IgD-negative memory B cell (primary cell): ENCODE results near the gene KCNQ1. TPM values are rescaled to one million over a fixed set of nuclear protein-coding genes. Genes with fewer than 3 reads are reported as not detected.

ENCODE experiments used
- H3K27ac Mint-ChIP-seq, 3 donors: one replicate each; pipeline ENCODE4 v1.8.0; 2020 to 2022; ENCODE audit warnings: mild to moderate bottlenecking in 3 of 3, mixed read lengths in 3 of 3, moderate library complexity in 1 of 3
- H3K27me3 Mint-ChIP-seq: one replicate; pipeline ENCODE4 v1.8.0; 2021; ENCODE audit warnings: mixed read lengths
- H3K36me3 Mint-ChIP-seq: one replicate; pipeline ENCODE4 v1.8.0; 2020; ENCODE audit warnings: mild to moderate bottlenecking, mixed read lengths
- H3K4me1 Mint-ChIP-seq, 3 donors: one replicate each; pipeline ENCODE4 v1.8.0; 2020 to 2022; ENCODE audit warnings: mixed read lengths in 3 of 3, mild to moderate bottlenecking in 1 of 3
- H3K4me3 Mint-ChIP-seq, 4 donors: one replicate each; pipeline ENCODE4 v1.8.0; 2020 to 2022; ENCODE audit warnings: mild to moderate bottlenecking in 4 of 4, mixed read lengths in 4 of 4, moderate library complexity in 3 of 4
- H3K9me3 Mint-ChIP-seq, 3 donors: one replicate each; pipeline ENCODE4 v1.8.0; 2020 to 2021; ENCODE audit warnings: mixed read lengths in 3 of 3, mild to moderate bottlenecking in 1 of 3
- polyA plus RNA-seq: library from polyadenylated mRNA; unstranded; fragments of 300-500 nt; fragmentation: Illumina TruSeq; gene quantifications from one replicate; pipeline ENCODE4 v1.2.3, GENCODE V29; 2021

The KCNQ1 gene
- polyA plus RNA-seq, 1 donor from 2014 or later: 20.5 TPM

GRCh38 chr11:2655834-2656622 is 211.2 kb downstream of the KCNQ1 start:
- Mint-ChIP-seq H3K4me1 (peaks cover 0 to 2% (median 0%) of the 10 kb centered on the region in 3 donors), H3K36me3 (peaks cover 33% of the 10 kb centered on the region), H3K4me3 (peak overlapping the region in 1 of 4 donors; percentile 70), H3K27me3 (no peaks in the 10 kb centered on the region), H3K9me3 (peaks cover 3 to 8% (median 4%) of the 10 kb centered on the region in 3 donors), H3K27ac (no peak overlapping the region)

- Mint-ChIP-seq H3K4me1 (peaks cover 0 to 2% (median 0%) of the 10 kb centered on the region in 3 donors), H3K27me3 (no peaks in the 10 kb centered on the region), H3K4me3 (no peak overlapping the region), H3K9me3 (peaks cover 0 to 10% (median 2%) of the 10 kb centered on the region in 3 donors), H3K36me3 (peaks cover 33% of the 10 kb centered on the region), H3K27ac (no peak overlapping the region)
Measured at GRCh38 chr11:2656859-2657258, 212.1 kb downstream of the KCNQ1 start.

GRCh38 chr11:2657697-2658284 is 213.0 kb downstream of the KCNQ1 start:
- Mint-ChIP-seq H3K4me3 (no peak overlapping the region), H3K4me1 (peaks cover 0 to 2% (median 0%) of the 10 kb centered on the region in 3 donors), H3K36me3 (peaks cover 32% of the 10 kb centered on the region), H3K27ac (no peak overlapping the region), H3K27me3 (no peaks in the 10 kb centered on the region), H3K9me3 (peaks cover 0 to 10% (median 0%) of the 10 kb centered on the region in 3 donors)

- Mint-ChIP-seq H3K4me3 (no peak overlapping the region), H3K9me3 (peaks cover 0 to 10% (median 0%) of the 10 kb centered on the region in 3 donors), H3K27me3 (no peaks in the 10 kb centered on the region), H3K36me3 (peaks cover 34% of the 10 kb centered on the region), H3K4me1 (no peaks in the 10 kb centered on the region), H3K27ac (no peak overlapping the region)
Measured at GRCh38 chr11:2660357-2660939, 215.6 kb downstream of the KCNQ1 start.

GRCh38 chr11:2661173-2662023 is 216.6 kb downstream of the KCNQ1 start:
- Mint-ChIP-seq H3K4me1 (no peaks in the 10 kb centered on the region), H3K9me3 (peaks cover 0 to 10% (median 0%) of the 10 kb centered on the region in 3 donors), H3K4me3 (peak overlapping the region in 1 of 4 donors; percentile 33)

GRCh38 chr11:2662024-2662312 is 217.2 kb downstream of the KCNQ1 start:
- H3K4me1 Mint-ChIP-seq: no peaks in the 10 kb centered on the region
- H3K27ac Mint-ChIP-seq: no peak overlapping the region
- H3K36me3 Mint-ChIP-seq: peaks cover 29% of the 10 kb centered on the region
- H3K9me3 Mint-ChIP-seq: peaks cover 0 to 10% (median 0%) of the 10 kb centered on the region in 3 donors
- no peak overlapping the region for H3K4me3 Mint-ChIP-seq
- H3K27me3 Mint-ChIP-seq: no peaks in the 10 kb centered on the region

More at GRCh38 chr11:2661173-2662023, 216.6 kb downstream of the KCNQ1 start:
- Mint-ChIP-seq H3K27me3 (no peaks in the 10 kb centered on the region), H3K27ac (no peak overlapping the region), H3K36me3 (peaks cover 29% of the 10 kb centered on the region)

GRCh38 chr11:2662430-2663299 is 217.9 kb downstream of the KCNQ1 start:
- peaks cover 0 to 10% (median 0%) of the 10 kb centered on the region in 3 donors for H3K9me3 Mint-ChIP-seq
- H3K27ac Mint-ChIP-seq: no peak overlapping the region
- no peaks in the 10 kb centered on the region for H3K4me1 Mint-ChIP-seq
- H3K27me3 Mint-ChIP-seq: no peaks in the 10 kb centered on the region
- peak overlapping the region in 1 of 4 donors; percentile 48 for H3K4me3 Mint-ChIP-seq
- H3K36me3 Mint-ChIP-seq: peaks cover 28% of the 10 kb centered on the region

- Mint-ChIP-seq H3K4me3 (no peak overlapping the region), H3K36me3 (peaks cover 24% of the 10 kb centered on the region)
Measured at GRCh38 chr11:2663506-2663905, 218.7 kb downstream of the KCNQ1 start.

GRCh38 chr11:2663915-2664314 is 219.1 kb downstream of the KCNQ1 start:
- Mint-ChIP-seq H3K27ac (no peak overlapping the region), H3K4me3 (no peak overlapping the region), H3K27me3 (no peaks in the 10 kb centered on the region), H3K4me1 (no peaks in the 10 kb centered on the region), H3K36me3 (peaks cover 19% of the 10 kb centered on the region), H3K9me3 (peaks cover 0 to 9% (median 0%) of the 10 kb centered on the region in 3 donors)

More at GRCh38 chr11:2663506-2663905, 218.7 kb downstream of the KCNQ1 start:
- peaks cover 0 to 10% (median 0%) of the 10 kb centered on the region in 3 donors for H3K9me3 Mint-ChIP-seq
- no peaks in the 10 kb centered on the region for H3K4me1 Mint-ChIP-seq
- H3K27ac Mint-ChIP-seq: no peak overlapping the region
- no peaks in the 10 kb centered on the region for H3K27me3 Mint-ChIP-seq

- no peak overlapping the region for H3K4me3 Mint-ChIP-seq
- H3K27ac Mint-ChIP-seq: no peak overlapping the region
- H3K4me1 Mint-ChIP-seq: no peaks in the 10 kb centered on the region
- H3K27me3 Mint-ChIP-seq: no peaks in the 10 kb centered on the region
- peaks cover 15% of the 10 kb centered on the region for H3K36me3 Mint-ChIP-seq
- H3K9me3 Mint-ChIP-seq: peaks cover 0 to 5% (median 0%) of the 10 kb centered on the region in 3 donors
Measured at GRCh38 chr11:2664376-2664775, 219.6 kb downstream of the KCNQ1 start.

- Mint-ChIP-seq H3K4me3 (no peak overlapping the region), H3K4me1 (no peaks in the 10 kb centered on the region), H3K9me3 (peaks cover 0 to 5% (median 0%) of the 10 kb centered on the region in 3 donors), H3K36me3 (peaks cover 14% of the 10 kb centered on the region), H3K27ac (no peak overlapping the region), H3K27me3 (no peaks in the 10 kb centered on the region)
Measured at GRCh38 chr11:2664791-2665525, 220.2 kb downstream of the KCNQ1 start.

- Mint-ChIP-seq H3K4me3 (no peak overlapping the region), H3K27me3 (no peaks in the 10 kb centered on the region), H3K4me1 (no peaks in the 10 kb centered on the region), H3K27ac (no peak overlapping the region), H3K9me3 (peaks cover 0 to 4% (median 0%) of the 10 kb centered on the region in 3 donors), H3K36me3 (peaks cover 11% of the 10 kb centered on the region)
Measured at GRCh38 chr11:2665526-2666400, 221.0 kb downstream of the KCNQ1 start.

- no peak overlapping the region for H3K4me3 Mint-ChIP-seq
- H3K36me3 Mint-ChIP-seq: peaks cover 13% of the 10 kb centered on the region
- no peaks in the 10 kb centered on the region for H3K27me3 Mint-ChIP-seq
- no peak overlapping the region for H3K27ac Mint-ChIP-seq
- no peaks in the 10 kb centered on the region for H3K4me1 Mint-ChIP-seq
- no peaks in the 10 kb centered on the region for H3K9me3 Mint-ChIP-seq
Measured at GRCh38 chr11:2666401-2666741, 221.6 kb downstream of the KCNQ1 start.
